H1 (cell line): ENCODE data around the gene STX16. TPM values are rescaled to one million over a fixed set of nuclear protein-coding genes. Genes with fewer than 3 reads are reported as not detected.
A peak's percentile ranks its signal among the peaks of the same experiment; 100 is the strongest.

ENCODE experiments used
- CTCF ChIA-PET: fragments of 300-600 bp; sonication (Branson Sonifier 250); formaldehyde crosslinking; loops from one replicate; lab custom pipeline; 2021; ENCODE audit not compliant: partially characterized antibody; lab: Charles Lee
- POLR2A ChIA-PET: fragments of 300-600 bp; sonication (Branson Sonifier 250); formaldehyde crosslinking; loops from one replicate; lab custom pipeline; 2021; ENCODE audit warnings: inconsistent platforms; ENCODE audit not compliant: partially characterized antibody; lab: Charles Lee
- DNase-seq, 2 experiments: peaks; one replicate each; pipeline versions ENCODE4 v3.0.0 to v3.0.0-alpha.2; 2010 to 2022; ENCODE audit warnings: low spot score in 2 of 2, low read depth in 1 of 2, mixed read lengths in 1 of 2
- FAIRE-seq: peaks from 2 replicates; lab custom pipeline; 2011; peaks lifted over from hg19 to GRCh38; lab: Jason Lieb, UNC
- H2AFZ ChIP-seq: 2 replicates; pipeline ENCODE4 v1.8.1; 2012; ENCODE audit warnings: low read length, inconsistent platforms
- H2AK5ac ChIP-seq: 2 replicates; pipeline ENCODE4 v1.6.1; 2013; ENCODE audit warnings: low read depth, low read length
- H2BK120ac ChIP-seq: replicated peaks from 2 replicates; pipeline ENCODE3; 2013; ENCODE audit warnings: low read depth, low read length, inconsistent platforms
- H2BK12ac ChIP-seq: 2 replicates; pipeline ENCODE4 v1.6.1; 2013; ENCODE audit warnings: low read depth, low read length
- H2BK15ac ChIP-seq: 2 replicates; pipeline ENCODE4 v1.6.1; 2013; ENCODE audit warnings: low read length
- H2BK20ac ChIP-seq: 2 replicates; pipeline ENCODE4 v1.6.1; 2013; ENCODE audit warnings: low read length
- H2BK5ac ChIP-seq: 2 replicates; pipeline ENCODE4 v1.6.1; 2013; ENCODE audit warnings: low read depth, low read length
- H3K14ac ChIP-seq: 2 replicates; pipeline ENCODE4 v1.6.1; 2013; ENCODE audit warnings: inconsistent platforms; ENCODE audit not compliant: insufficient read length
- H3K18ac ChIP-seq: 2 replicates; pipeline ENCODE4 v1.6.1; 2013; ENCODE audit warnings: low read length; ENCODE audit errors: extremely low read depth
- H3K23ac ChIP-seq: 2 replicates; pipeline ENCODE4 v1.6.1; 2013; ENCODE audit warnings: inconsistent platforms; ENCODE audit not compliant: insufficient read length
- H3K23me2 ChIP-seq: 2 replicates; pipeline ENCODE4 v1.6.1; 2013; ENCODE audit warnings: low read depth, low read length
- H3K27ac ChIP-seq: 2 replicates; pipeline ENCODE4 v1.6.1; 2011; ENCODE audit warnings: low read depth, low read length, inconsistent platforms
- H3K27me3 ChIP-seq, 4 experiments: replicated peaks in 1 of 4; 1 replicate in 1 of 4; 2 replicates in 3 of 4; pipeline versions ENCODE4 v1.6.1 to v1.8.1; 2011 to 2013; ENCODE audit warnings: low read length in 3 of 4, mild to moderate bottlenecking in 3 of 4, inconsistent platforms in 2 of 4, mixed read lengths in 2 of 4, moderate library complexity in 1 of 4; ENCODE audit not compliant: control insufficient read depth in 3 of 4, insufficient read depth in 3 of 4; ENCODE audit errors: extremely low read depth in 1 of 4
- H3K36me3 ChIP-seq, 4 experiments: 2 replicates each; pipeline versions ENCODE4 v1.6.1 to v1.8.1; 2011 to 2013; ENCODE audit warnings: mild to moderate bottlenecking in 4 of 4, low read length in 3 of 4, moderate library complexity in 2 of 4, control low read depth in 1 of 4, inconsistent platforms in 1 of 4; ENCODE audit not compliant: insufficient read depth in 4 of 4, control insufficient read depth in 2 of 4
- H3K4ac ChIP-seq: replicated peaks from 2 replicates; pipeline ENCODE3; 2013; ENCODE audit warnings: low read length, low read depth, mixed read lengths, inconsistent platforms; ENCODE audit not compliant: insufficient read length
- H3K4me1 ChIP-seq, 4 experiments: replicated peaks in 1 of 4; 1 replicate in 1 of 4; 2 replicates in 3 of 4; pipeline versions ENCODE4 v1.6.1 to v1.8.1; 2011 to 2013; ENCODE audit warnings: low read length in 3 of 4, inconsistent platforms in 2 of 4, mixed read lengths in 1 of 4; ENCODE audit not compliant: insufficient read depth in 4 of 4, control insufficient read depth in 3 of 4
- H3K4me2 ChIP-seq, 2 experiments: 2 replicates each; pipeline versions ENCODE4 v1.6.1 to v1.8.1; 2011 to 2013; ENCODE audit warnings: low read depth in 2 of 2, low read length in 2 of 2, control low read depth in 1 of 2, inconsistent platforms in 1 of 2, mild to moderate bottlenecking in 1 of 2; ENCODE audit not compliant: insufficient read depth in 1 of 2
- H3K4me3 ChIP-seq, 4 experiments: fragments of 200-600, 300-600 bp in 1 of 4; sonication (generic), shearing (Covaris generic), sonication (Bioruptor Twin) in 1 of 4; 2 replicates each; pipeline versions ENCODE4 v1.5.1 to v1.8.1; 2011 to 2016; ENCODE audit warnings: low read length in 4 of 4, low read depth in 3 of 4, control low read depth in 2 of 4, inconsistent platforms in 2 of 4, mild to moderate bottlenecking in 2 of 4, mixed read lengths in 1 of 4, moderate library complexity in 1 of 4; ENCODE audit not compliant: insufficient read depth in 2 of 4; ENCODE audit errors: extremely low read depth in 1 of 4
- H3K56ac ChIP-seq: replicated peaks from 2 replicates; pipeline ENCODE3; 2013; ENCODE audit warnings: low read depth, mild to moderate bottlenecking, mixed read lengths, low read length, inconsistent platforms; ENCODE audit not compliant: insufficient read length
- H3K79me1 ChIP-seq: 2 replicates; pipeline ENCODE4 v1.6.1; 2013; ENCODE audit warnings: low read depth, low read length, control low read depth
- H3K79me2 ChIP-seq, 2 experiments: 2 replicates each; pipeline versions ENCODE4 v1.6.1 to v1.8.1; 2012 to 2013; ENCODE audit warnings: low read length in 2 of 2, mild to moderate bottlenecking in 2 of 2, inconsistent platforms in 1 of 2; ENCODE audit not compliant: insufficient read depth in 2 of 2, control insufficient read depth in 1 of 2
- H3K9ac ChIP-seq, 4 experiments: replicated peaks in 1 of 4; 1 replicate in 1 of 4; 2 replicates in 3 of 4; pipeline versions ENCODE4 v1.6.1 to v1.8.1; 2011 to 2013; ENCODE audit warnings: low read depth in 3 of 4, low read length in 3 of 4, control low read depth in 2 of 4, mild to moderate bottlenecking in 2 of 4, moderate library complexity in 2 of 4, inconsistent platforms in 1 of 4; ENCODE audit errors: extremely low read depth in 1 of 4
- H3K9me3 ChIP-seq, 2 experiments: 2 replicates each; pipeline versions ENCODE4 v1.6.1 to v1.8.1; 2012 to 2013; ENCODE audit warnings: mild to moderate bottlenecking in 2 of 2, moderate library complexity in 2 of 2, control low read depth in 1 of 2, inconsistent platforms in 1 of 2, low read depth in 1 of 2, low read length in 1 of 2, mixed read lengths in 1 of 2; ENCODE audit not compliant: insufficient read depth in 2 of 2
- H4K20me1 ChIP-seq, 2 experiments: replicated peaks in 1 of 2; 2 replicates each; pipeline versions ENCODE3 to v1.8.1; 2011 to 2013; ENCODE audit warnings: inconsistent platforms in 2 of 2, low read length in 2 of 2, mild to moderate bottlenecking in 1 of 2; ENCODE audit not compliant: insufficient read depth in 2 of 2, control insufficient read depth in 1 of 2
- H4K5ac ChIP-seq: 2 replicates; pipeline ENCODE4 v1.6.1; 2013; ENCODE audit warnings: low read length, low read depth, mixed read lengths, inconsistent platforms; ENCODE audit not compliant: insufficient read length
- H4K8ac ChIP-seq: 2 replicates; pipeline ENCODE4 v1.8.0; 2013; ENCODE audit warnings: mild to moderate bottlenecking, moderate library complexity, low read length, inconsistent platforms; ENCODE audit not compliant: insufficient read depth; ENCODE audit errors: extremely low read depth
- H4K91ac ChIP-seq: replicated peaks from 2 replicates; pipeline ENCODE3; 2013; ENCODE audit warnings: low read length, mixed read lengths, inconsistent platforms; ENCODE audit not compliant: insufficient read length
- CTCF ChIP-seq, 3 experiments: IDR thresholded peaks; 1 replicate in 2 of 3; 2 replicates in 1 of 3; pipeline versions ENCODE4 v1.5.1 to v1.6.1; 2011; ENCODE audit warnings: low read length in 3 of 3, mild to moderate bottlenecking in 3 of 3, inconsistent platforms in 2 of 3, low read depth in 1 of 3, moderate library complexity in 1 of 3; ENCODE audit not compliant: insufficient read depth in 1 of 3; ENCODE audit errors: control extremely low read depth in 1 of 3
- GABPA ChIP-seq: IDR thresholded peaks from 2 replicates; pipeline ENCODE4 v1.6.1; 2011; ENCODE audit warnings: mild to moderate bottlenecking, low read length, moderate library complexity, borderline replicate concordance; ENCODE audit not compliant: insufficient read depth
- RAD21 ChIP-seq, 2 experiments: IDR thresholded peaks in 1 of 2; conservative IDR thresholded peaks in 1 of 2; 2 replicates each; pipeline ENCODE4 v1.6.1; 2011; ENCODE audit warnings: low read depth in 2 of 2, low read length in 2 of 2, improper control_type of control experiment in 1 of 2, inconsistent platforms in 1 of 2, mild to moderate bottlenecking in 1 of 2, moderate library complexity in 1 of 2
- WGBS, 2 experiments: shearing (Covaris generic) in 1 of 2; methylation state at CpG; one replicate each; pipeline versions ENCODE4 v1.1.6 to v1.1.7; 2013 to 2015; ENCODE audit warnings: low lambda C conversion rate in 2 of 2, mixed read lengths in 2 of 2, inconsistent platforms in 1 of 2, low coverage in 1 of 2, missing lambda C conversion rate in 1 of 2; ENCODE audit not compliant: insufficient replicate concordance in 2 of 2, insufficient coverage in 1 of 2, insufficient read length in 1 of 2; ENCODE audit errors: extremely low coverage in 1 of 2, missing lambda C conversion rate in 1 of 2; 5-methylcytosine and 5-hydroxymethylcytosine counted together
- polyA plus RNA-seq, 7 experiments: library from polyadenylated mRNA; depleted of rRNA in 3 of 7; stranded (reverse) in 5 of 7; unstranded in 2 of 7; fragments of >200 nt in 5 of 7; fragments of 200-250 nt in 2 of 7; gene quantifications; 1 replicate in 5 of 7; 2 replicates in 1 of 7; 4 replicates in 1 of 7; pipeline versions ENCODE4 v1.2.1 to v1.2.3, GENCODE V29; 2011 to 2013; ENCODE audit warnings: missing spikeins in 2 of 7, mixed read lengths in 2 of 7
- total RNA-seq: library from RNA; stranded (reverse); fragmentation: NEBNext Ultra II Directional; extraction: Animal tissue kit (Norgen Biotek cat#: 25700); gene quantifications from 2 replicates; pipeline ENCODE4 v1.2.1, GENCODE V29; 2021

The STX16 gene
- total and polyA plus RNA-seq, 2 of the 8 experiments (the other 6 are each of a cell fraction or from before 2014, with no cell fraction given) = 45.2 to 61.6 TPM

- POLR2A ChIA-PET = interaction anchor here (0.6 to 2.4 kb wide), 8 partner anchors 9 to 208 kb away, joined by 3 to 11 read pairs (median 3); no protein-coding TSS in a partner anchor
- Histone ChIP-seq H3K14ac (no peak overlapping the region), H4K8ac (no peak overlapping the region), H3K79me1 (no peaks in the 10 kb centered on the region), H2AK5ac (no peak overlapping the region), H3K4me2 (no peak overlapping the region), H3K18ac (no peak overlapping the region), H3K27ac (no peak overlapping the region)
- TF ChIP-seq GABPA = no peak
- TF ChIP-seq RAD21 (IDR thresholded peaks at IDR 0.05 in 1 of 2, conservative IDR thresholded peaks at IDR 0.05 in 1 of 2; ENCODE audit: low read depth in 2 of 2, low read length in 2 of 2) = 0 out of 4 replicates have a peak, but pooled peaks of 1 of the 2 experiments have one; percentile 12
- TF ChIP-seq CTCF (IDR thresholded peaks at IDR 0.05; ENCODE audit: control extremely low read depth in 1 of 3, insufficient read depth in 1 of 3, low read depth in 1 of 3, low read length in 3 of 3) = peak in 2 of 3 experiments; percentile 7 to 17; a peak in 1 of 4 replicates
- TF ChIP-seq, all 59 proteins: peak for 2
- no peak overlapping the region for H3K23ac ChIP-seq
- H2BK12ac ChIP-seq = no peak overlapping the region
- H2BK120ac ChIP-seq = no peak overlapping the region
- no peak overlapping the region for H2BK5ac ChIP-seq
- H3K9ac ChIP-seq = no peak overlapping the region; a peak in 1 of 7 replicates
- H2BK15ac ChIP-seq = no peak overlapping the region
- DNase-seq (no peak), FAIRE-seq (no peak)
- H3K56ac ChIP-seq = no peak overlapping the region
- no peaks in the 10 kb centered on the region for H3K36me3 ChIP-seq
- H2AFZ ChIP-seq = no peak overlapping the region
- 86% methylated on average over 19 of the region's 19 CpGs; no CpG with 5 or more reads in 1 of the 2 experiments for WGBS, 2 experiments
- no peaks in the 10 kb centered on the region for H3K23me2 ChIP-seq
- H3K27me3 ChIP-seq = no peaks in the 10 kb centered on the region; a peak in 1 of 7 replicates
- no peaks in the 10 kb centered on the region for H3K79me2 ChIP-seq
- H4K91ac ChIP-seq = no peak overlapping the region
- peaks cover 0 to 2% (median 0%) of the 10 kb centered on the region in 4 experiments; a peak in 1 of 7 replicates for H3K4me1 ChIP-seq
- no peak overlapping the region for H3K4me3 ChIP-seq
- no peaks in the 10 kb centered on the region for H3K9me3 ChIP-seq
- H3K4ac ChIP-seq = no peak overlapping the region
- CTCF ChIA-PET = interaction anchor here (0.6 to 2.3 kb wide), 10 partner anchors 8 to 195 kb away, joined by 3 to 11 read pairs (median 3); partner anchors contain the start of gene STX16
- no peak overlapping the region for H2BK20ac ChIP-seq
- no peaks in the 10 kb centered on the region for H4K20me1 ChIP-seq
- H4K5ac ChIP-seq = no peak overlapping the region
Observed at GRCh38 chr20:58639182-58640146, 11.6 kb upstream of the STX16 start.
